ENCODE measurements around the gene ZNF227. TPM values are rescaled to one million over a fixed set of nuclear protein-coding genes. Genes with fewer than 3 reads are reported as not detected.
A peak's percentile ranks its signal among the peaks of the same experiment; 100 is the strongest.
"Not testable (repeated sequence)": the region's sequence is repeated elsewhere in the genome, so short reads cannot be mapped to it uniquely, and the experiment has no call there.

ZNF227 gene
- 1 to 10 TPM; 4.3 to 8.0 TPM for total RNA-seq

- 0% methylated on average over 21 to 37 of the region's 37 CpGs for WGBS, 2 donors
- H3K36me3 ChIP-seq (replicated peaks in 1 of 2; ENCODE audit: insufficient read depth in 1 of 2, low read depth in 2 of 2), result peaks cover 0 to 1% of the 10 kb centered on the region in 2 donors
- H3K27me3 ChIP-seq, result no peaks in the 10 kb centered on the region
- peak; percentile 96 for ATAC-seq
- intact Hi-C loops (cut with DNase I), result no loop called here
- H3K4me1 ChIP-seq, result peaks cover 14% of the 10 kb centered on the region
- peak; percentile 90 to 94 (median 93) for DNase-seq
- H3K27ac ChIP-seq, result peak within 1 kb of the TSS; percentile 63 to 77 (median 72)
- TF ChIP-seq CTCF (IDR thresholded peaks at IDR 0.05) (no peak), POLR2A (IDR thresholded peaks at IDR 0.05) (peak in 2 of 3 donors; percentile 57 to 63)
- no peaks in the 10 kb centered on the region for H3K9me3 ChIP-seq
- peak within 1 kb of the TSS; percentile 57 to 93 for H3K4me3 ChIP-seq
These were observed at the start of gene ZNF227 for GRCh38 chr19:44212250-44212865. ZNF227 (plus strand) TSS chr19:44212532; CDS start chr19:44217793, 5,261 bp downstream.

- Histone ChIP-seq H3K4me3 (no peak overlapping the region), H3K36me3 (replicated peaks in 1 of 2; ENCODE audit: insufficient read depth in 1 of 2, low read depth in 2 of 2) (peaks cover 0 to 2% of the 10 kb centered on the region in 2 donors), H3K4me1 (peaks cover 13% of the 10 kb centered on the region), H3K27me3 (no peaks in the 10 kb centered on the region), H3K27ac (no peak overlapping the region), H3K9me3 (peaks cover 0 to 22% (median 6%) of the 10 kb centered on the region in 3 donors)
- ATAC-seq (no peak), DNase-seq (no peak)
- intact Hi-C loops (cut with DNase I), result loop anchor here (10.0 kb wide), 1 partner anchor 49 kb away; the partner anchor contains the start of gene ZNF225
- TF ChIP-seq POLR2A (IDR thresholded peaks at IDR 0.05), result no peak
- TF ChIP-seq CTCF (IDR thresholded peaks at IDR 0.05), result no peak
- WGBS, 2 donors, result 86 to 87% methylated on average over 2 of the region's 2 CpGs
These were observed 48.5 kb upstream of the ZNF227 start for GRCh38 chr19:44163789-44164188.

GRCh38 chr19:44164327-44164672 is 48.0 kb upstream of the ZNF227 start:
- H3K27ac ChIP-seq, result peak overlapping the region; percentile 20 to 81 (median 60)
- DNase-seq, result no peak
- 51 to 71% methylated on average over 3 of the region's 3 CpGs for WGBS, 2 donors
- peak overlapping the region; percentile 19 to 46 for H3K4me3 ChIP-seq
- ATAC-seq, result no peak
- peaks cover 0 to 18% (median 2%) of the 10 kb centered on the region in 3 donors for H3K9me3 ChIP-seq
- no peaks in the 10 kb centered on the region for H3K27me3 ChIP-seq
- peaks cover 0 to 2% of the 10 kb centered on the region in 2 donors for H3K36me3 ChIP-seq (replicated peaks in 1 of 2; ENCODE audit: insufficient read depth in 1 of 2, low read depth in 2 of 2)
- intact Hi-C loops (cut with DNase I), result loop anchor here (10.0 kb wide), 1 partner anchor 49 kb away; the partner anchor contains the start of gene ZNF225
- H3K4me1 ChIP-seq, result peaks cover 13% of the 10 kb centered on the region
- no peak for TF ChIP-seq POLR2A (IDR thresholded peaks at IDR 0.05)
- TF ChIP-seq CTCF (IDR thresholded peaks at IDR 0.05), result no peak

- peak; percentile 91 to 98 (median 95) for DNase-seq
- H3K9me3 ChIP-seq, result peaks cover 0 to 16% (median 2%) of the 10 kb centered on the region in 3 donors
- intact Hi-C loops (cut with DNase I), result loop anchor here (10.0 kb wide), 1 partner anchor 50 kb away; the partner anchor contains the start of gene ZNF225
- H3K4me1 ChIP-seq, result peaks cover 13% of the 10 kb centered on the region
- TF ChIP-seq POLR2A (IDR thresholded peaks at IDR 0.05) (peak in 2 of 3 donors; percentile 42 to 53), CTCF (IDR thresholded peaks at IDR 0.05) (peak in 1 of 7 experiments; percentile 6)
- peak within 1 kb of the TSS; percentile 20 to 81 (median 60) for H3K27ac ChIP-seq
- peak within 1 kb of the TSS; percentile 46 to 78 for H3K4me3 ChIP-seq
- H3K36me3 ChIP-seq (replicated peaks in 1 of 2; ENCODE audit: insufficient read depth in 1 of 2, low read depth in 2 of 2), result peaks cover 4 to 7% of the 10 kb centered on the region in 2 donors
- WGBS, 2 donors, result 0% methylated on average over 23 to 32 of the region's 32 CpGs
- no peaks in the 10 kb centered on the region for H3K27me3 ChIP-seq
- ATAC-seq, result peak; percentile 99
These were observed 47.4 kb upstream of the ZNF227 start, which contains the start of gene ZNF226 for GRCh38 chr19:44164673-44165512. ZNF226 (plus strand) TSS chr19:44165100; CDS start chr19:44170081, 4,981 bp downstream.

GRCh38 chr19:44170660-44171059 is 41.7 kb upstream of the ZNF227 start:
- Histone ChIP-seq H3K36me3 (replicated peaks in 1 of 2; ENCODE audit: insufficient read depth in 1 of 2, low read depth in 2 of 2) (peaks cover 43 to 56% of the 10 kb centered on the region in 2 donors), H3K9me3 (peaks cover 0 to 48% (median 0%) of the 10 kb centered on the region in 3 donors)
- intact Hi-C loops (cut with DNase I); H3K4me1 ChIP-seq; H3K27ac ChIP-seq; ATAC-seq; DNase-seq; H3K4me3 ChIP-seq; H3K27me3 ChIP-seq: not testable (repeated sequence)
- 98 to 99% methylated on average over 6 of the region's 6 CpGs for WGBS, 2 donors
